SK-N-SH (cell line): Measurements from ENCODE around the gene OPTC.

Source experiments
- CTCF ChIP-seq: fragments of 200-600 bp; sonication (generic); IDR thresholded peaks from 2 replicates; pipeline ENCODE4 v1.6.1; 2017; ENCODE audit warnings: antibody characterized with exemption, mild to moderate bottlenecking, moderate library complexity
- ELF1 ChIP-seq: IDR thresholded peaks from 2 replicates; pipeline ENCODE4 v1.4.0; 2012
- GABPA ChIP-seq: IDR thresholded peaks from 2 replicates; pipeline ENCODE4 v1.4.0; 2012; ENCODE audit warnings: low read depth, mild to moderate bottlenecking
- MAX ChIP-seq: IDR thresholded peaks from 2 replicates; pipeline ENCODE4 v1.4.0; 2012; ENCODE audit warnings: low read depth
- NRF1 ChIP-seq: IDR thresholded peaks from 2 replicates; pipeline ENCODE4 v1.6.1; 2012; ENCODE audit warnings: low read depth, mild to moderate bottlenecking, low read length

- TF ChIP-seq CTCF (no peak), GABPA (no peak), MAX (no peak), NRF1 (no peak), ELF1 (no peak)
These were observed 9.9 kb downstream of the OPTC start for GRCh38 chr1:203503836-203504235.
